Eye (tissue), 1 donor: ENCODE measurements around the gene SLC6A6.
A peak's percentile ranks its signal among the peaks of the same experiment; 100 is the strongest.
"Not testable (repeated sequence)": the region's sequence is repeated elsewhere in the genome, so short reads cannot be mapped to it uniquely, and the experiment has no call there.

Experiments used
- DNase-seq: peaks from one replicate; pipeline ENCODE4 v3.0.0-alpha.2; 2015

SLC6A6 gene

GRCh38 chr3:14401692-14402303 lies 608 bp upstream of the SLC6A6 start:
- DNase-seq: no peak

GRCh38 chr3:14403619-14404155 lies 1.3 kb downstream of the SLC6A6 start:
- peak; percentile 58 for DNase-seq

DNA sequence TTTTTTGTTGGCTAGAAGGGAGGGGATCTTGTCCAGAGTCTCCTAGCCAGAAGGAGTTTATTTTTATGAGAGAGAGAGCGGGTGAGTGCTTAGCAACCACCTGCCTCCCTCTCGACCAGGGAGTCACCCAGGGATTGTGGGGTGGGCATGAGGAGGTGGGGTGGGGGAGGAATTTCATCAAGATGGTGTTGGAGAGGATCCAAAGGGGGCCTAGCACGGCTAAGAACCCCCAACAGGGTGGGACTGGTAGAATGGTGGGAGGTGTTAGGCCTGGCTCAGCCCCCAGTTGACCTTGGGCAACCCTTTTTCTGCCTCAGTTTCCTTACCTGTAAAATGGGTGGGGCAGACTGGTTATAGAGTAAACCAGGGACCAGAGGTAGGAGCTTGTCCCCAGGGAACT lies 1.8 kb downstream of the SLC6A6 start:
- DNase-seq: no peak

DNA sequence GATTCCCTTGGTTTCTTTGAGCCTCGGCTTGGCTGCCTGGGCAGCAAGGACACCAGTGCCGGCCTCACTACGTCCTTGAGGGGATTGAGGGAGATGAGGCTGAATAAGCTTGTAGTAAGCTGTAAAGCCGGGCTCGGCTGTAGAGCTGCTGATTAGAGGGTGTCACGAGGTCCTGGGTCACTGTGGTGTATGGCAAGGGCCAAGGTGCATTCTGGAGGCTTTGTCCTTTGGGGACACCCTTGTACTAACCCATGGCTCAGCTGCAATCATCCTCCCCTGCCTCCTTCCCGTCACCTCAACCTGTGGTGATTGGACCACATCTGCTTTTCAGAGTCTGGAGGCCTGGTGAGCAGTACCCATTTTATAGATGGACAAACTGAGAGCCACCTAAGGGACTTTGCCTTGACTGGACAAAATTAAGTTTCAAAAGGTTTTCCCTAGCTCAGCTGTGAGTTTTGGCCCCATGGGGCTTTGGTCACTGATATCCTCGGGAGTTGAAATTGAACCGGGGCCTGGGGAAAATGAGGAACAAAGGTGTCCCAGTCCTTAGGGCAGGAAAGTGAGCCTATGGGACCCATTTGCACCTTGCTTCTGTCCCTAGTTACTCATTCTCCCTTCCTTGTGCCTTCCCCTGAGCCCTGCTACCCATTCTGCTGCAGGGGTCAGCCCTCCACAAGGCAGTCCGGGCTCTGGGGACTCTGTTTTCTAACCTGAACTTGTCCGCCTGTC lies 2.4 kb downstream of the SLC6A6 start:
- no peak for DNase-seq

GRCh38 chr3:14405360-14406238 lies 3.2 kb downstream of the SLC6A6 start:
- no peak for DNase-seq

DNA sequence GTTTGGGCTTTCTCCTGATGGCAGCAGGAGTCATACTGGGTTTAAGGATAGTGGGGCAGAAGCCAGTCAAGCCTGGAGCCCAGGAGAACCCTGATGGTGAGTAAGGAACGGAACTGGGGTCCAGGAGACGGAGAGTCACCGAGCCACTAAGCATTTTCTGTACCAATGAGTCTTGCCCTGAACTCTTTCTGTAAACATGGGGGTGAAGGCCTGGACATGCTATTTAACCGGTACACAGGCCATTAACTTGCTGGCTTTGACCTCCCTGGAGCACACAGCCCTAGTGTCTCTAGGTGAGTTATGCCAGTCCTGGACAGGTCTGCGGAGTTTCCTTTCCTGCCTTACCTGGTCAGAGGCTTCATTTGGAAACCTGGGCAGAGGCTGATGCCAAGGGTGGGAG lies 3.9 kb downstream of the SLC6A6 start:
- no peak for DNase-seq

GRCh38 chr3:14406766-14407165 lies 4.4 kb downstream of the SLC6A6 start:
- DNase-seq: no peak

GRCh38 chr3:14407203-14407602 lies 4.8 kb downstream of the SLC6A6 start:
- no peak for DNase-seq

DNA sequence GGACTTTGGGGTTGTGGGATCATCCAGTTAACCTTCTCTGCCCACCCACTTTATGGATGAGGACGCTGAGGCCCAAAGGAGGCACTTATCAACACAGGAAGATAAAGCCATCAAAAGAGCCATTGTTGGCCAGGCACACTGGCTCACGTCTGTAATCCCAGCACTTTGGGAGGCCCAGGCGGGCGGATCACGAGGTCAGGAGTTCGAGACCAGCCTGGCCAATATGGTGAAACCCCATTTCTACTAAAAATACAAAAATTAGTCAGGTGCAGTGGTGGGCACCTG lies 7.3 kb downstream of the SLC6A6 start:
- not testable (repeated sequence) for DNase-seq

DNA sequence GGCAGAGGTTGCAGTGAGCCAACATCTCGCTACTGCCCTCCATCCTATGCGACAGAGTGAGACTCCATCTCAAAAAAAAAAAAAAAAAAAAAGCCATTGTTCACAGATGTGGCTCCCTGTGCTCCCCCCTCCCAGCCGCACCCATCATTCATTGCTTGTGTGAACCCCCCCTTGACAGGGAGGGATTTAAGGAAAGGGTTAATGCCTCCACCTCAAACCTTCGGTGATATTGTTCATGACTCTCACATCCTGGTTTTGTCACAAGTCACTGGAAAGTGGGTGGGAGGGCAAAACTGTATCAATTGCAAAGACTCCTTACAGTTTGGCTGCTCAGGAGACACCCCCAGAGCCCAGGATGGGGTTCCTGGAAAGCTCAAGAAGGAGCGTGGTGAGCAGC lies 7.7 kb downstream of the SLC6A6 start:
- no peak for DNase-seq

DNA sequence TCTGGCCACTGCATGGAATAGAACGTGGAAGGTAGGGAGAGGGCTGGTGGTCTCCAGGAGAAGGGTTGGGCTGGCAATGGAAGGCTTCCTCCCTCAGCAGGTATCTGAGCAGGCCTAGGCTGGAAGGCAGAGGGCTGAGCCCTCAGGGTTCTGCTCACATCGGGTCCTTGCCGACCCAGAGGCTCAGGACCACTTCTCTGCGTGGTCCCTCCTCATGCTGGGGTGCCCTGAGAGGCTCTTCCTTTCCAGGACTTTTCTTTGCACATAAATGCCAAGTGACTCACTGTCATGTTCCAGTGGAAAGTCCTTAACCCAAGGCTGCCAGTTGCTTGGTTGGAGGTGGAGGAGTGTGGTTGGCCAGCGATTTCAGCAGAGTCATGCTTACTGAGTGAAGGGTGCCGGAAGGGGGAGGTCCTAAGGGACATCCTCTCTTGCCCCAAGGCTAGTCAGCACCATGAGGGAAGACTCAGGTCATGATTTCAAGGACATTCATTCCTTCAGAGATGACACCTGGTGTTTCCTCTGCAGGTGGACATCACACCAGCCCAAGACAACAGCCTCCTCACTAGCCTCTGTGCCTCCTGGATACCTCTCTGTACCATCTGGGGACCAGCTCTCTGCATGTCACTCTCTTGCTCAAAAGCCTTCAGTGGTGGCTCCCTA lies 8.2 kb downstream of the SLC6A6 start:
- DNase-seq: no peak

DNA sequence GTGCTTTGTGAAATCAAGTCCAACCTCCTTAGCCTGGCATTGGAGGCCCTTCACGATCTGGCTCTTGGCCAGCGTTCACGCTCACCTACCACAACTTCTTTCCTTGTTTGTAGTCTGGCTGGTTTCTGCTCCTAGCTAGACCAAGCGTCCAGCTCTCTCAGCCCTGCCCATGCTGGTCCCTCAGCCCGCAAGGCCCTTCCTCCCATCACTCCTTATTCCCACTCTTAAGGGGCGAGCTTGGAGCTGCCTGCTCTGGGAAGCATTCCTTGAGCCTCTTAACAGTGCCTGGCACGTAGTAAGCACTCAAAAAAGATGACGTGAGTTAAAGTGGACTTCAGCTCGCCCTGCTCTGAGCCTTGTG lies 8.7 kb downstream of the SLC6A6 start:
- DNase-seq: no peak

GRCh38 chr3:14411988-14412387 lies 9.6 kb downstream of the SLC6A6 start:
- DNase-seq: no peak

- DNase-seq: no peak
Observed at GRCh38 chr3:14412831-14413380, 10.5 kb downstream of the SLC6A6 start.

- no peak for DNase-seq
Observed at GRCh38 chr3:14413381-14414071, 11.1 kb downstream of the SLC6A6 start.

GRCh38 chr3:14414846-14415464 lies 12.5 kb downstream of the SLC6A6 start:
- no peak for DNase-seq

DNA sequence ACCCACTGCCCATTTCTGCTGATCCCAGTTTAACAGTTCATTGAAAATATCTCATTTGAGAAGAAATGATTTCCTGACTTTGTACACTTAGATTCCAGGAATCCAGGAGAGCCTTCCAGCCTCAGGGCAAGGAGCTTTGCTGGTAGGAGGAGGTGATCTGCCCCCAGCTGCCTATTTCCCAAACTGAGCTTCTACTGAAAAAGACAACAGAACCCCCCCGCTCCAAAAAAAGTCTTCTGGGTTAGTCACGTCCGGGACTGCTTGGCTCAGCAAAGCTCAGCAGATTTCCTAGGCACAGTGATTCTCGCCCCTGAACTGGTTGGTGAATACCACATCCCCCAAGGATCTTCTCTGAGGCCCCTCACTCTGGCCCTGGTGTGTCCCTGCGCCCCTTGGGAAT lies 13.1 kb downstream of the SLC6A6 start:
- DNase-seq: no peak

DNA sequence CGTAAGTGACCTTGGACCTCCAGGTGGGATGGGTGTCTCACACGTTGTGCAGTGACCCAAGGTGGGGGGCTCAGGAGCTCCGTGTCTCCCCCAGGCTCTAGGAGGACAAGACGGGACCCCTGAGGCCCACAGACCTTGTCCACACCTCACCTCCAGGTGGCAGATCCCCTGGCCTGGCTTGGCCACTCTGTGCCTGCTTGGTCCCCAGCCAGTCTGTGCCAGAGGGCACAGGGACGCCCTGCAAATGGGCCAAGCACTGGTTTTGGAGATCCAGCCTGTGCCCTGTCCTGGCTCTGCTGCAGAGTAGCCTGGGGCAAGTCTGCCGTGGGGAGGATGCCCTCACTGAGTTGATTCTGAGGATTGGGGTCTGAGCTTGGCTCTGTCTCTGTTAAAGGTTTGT lies 14.0 kb downstream of the SLC6A6 start:
- DNase-seq: no peak

DNA sequence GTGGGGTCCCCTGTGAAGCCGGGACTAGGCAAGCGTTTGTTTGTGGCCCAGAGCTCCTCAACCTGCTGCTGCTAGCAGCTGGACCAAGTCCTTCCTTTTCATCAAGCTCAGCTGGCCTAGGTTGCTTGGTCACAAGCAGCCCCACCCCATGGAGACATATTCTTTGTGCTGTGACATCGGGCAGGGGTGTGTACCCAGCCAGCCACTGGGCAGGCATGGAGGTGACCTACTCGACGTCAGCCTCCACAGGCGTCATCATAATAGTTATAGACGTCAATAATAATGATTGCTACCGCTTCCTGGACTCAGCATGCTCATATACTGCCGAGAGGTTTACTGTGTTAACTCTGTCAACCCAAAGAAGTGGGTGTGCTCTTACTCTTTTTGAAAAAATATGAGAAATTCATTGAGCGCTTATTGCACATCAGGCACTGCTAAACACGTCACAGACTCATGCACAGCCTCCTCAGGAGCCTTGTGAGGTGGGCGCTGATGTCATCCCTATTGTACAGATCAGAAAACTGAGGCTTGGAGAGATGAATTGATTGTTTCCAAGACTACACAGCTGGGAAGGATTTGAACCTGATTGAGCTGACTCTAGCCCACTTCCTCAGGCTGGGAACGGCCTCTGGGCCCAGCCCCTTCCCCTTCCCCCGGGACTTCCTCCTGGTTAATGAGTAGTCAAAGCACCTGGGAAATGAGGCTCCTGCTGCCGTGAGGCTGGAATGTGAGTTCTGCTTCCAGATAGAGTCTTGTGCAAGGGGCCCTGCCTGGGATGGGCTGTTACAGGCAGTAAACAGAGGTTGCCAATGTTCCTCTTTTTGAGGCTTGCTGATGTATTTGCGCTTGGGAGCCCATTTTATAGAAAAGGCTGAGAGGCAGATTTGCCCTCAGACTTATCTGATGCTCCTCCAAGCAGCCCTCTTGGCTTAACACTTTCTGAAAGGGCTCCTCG lies 16.2 kb downstream of the SLC6A6 start:
- DNase-seq: no peak
